ENCODE results near the gene GPC6. TPM values are rescaled to one million over a fixed set of nuclear protein-coding genes. Genes with fewer than 3 reads are reported as not detected.

Gene GPC6
- total RNA-seq, 1 experiment from 2014 or later: not detected

- H3K9me3 Mint-ChIP-seq (ENCODE audit: low read depth, unreplicated experiment): no peaks in the 10 kb centered on the region
- no TSS peak for BruUV-seq (replicated peaks)
- intact Hi-C loops (cut with micrococcal nuclease; ENCODE audit: unreplicated experiment): no loop called here
- no peaks in the 10 kb centered on the region for H3K36me3 Mint-ChIP-seq (ENCODE audit: insufficient read depth, unreplicated experiment)
- no peak overlapping the region for H3K4me3 Mint-ChIP-seq (ENCODE audit: low read depth, unreplicated experiment)
- CTCF ChIA-PET: no interaction called here
- no peaks in the 10 kb centered on the region for H3K27me3 Mint-ChIP-seq (ENCODE audit: unreplicated experiment)
- no peak overlapping the region for H3K27ac Mint-ChIP-seq (ENCODE audit: unreplicated experiment)
- no peak for DNase-seq
- no peaks in the 10 kb centered on the region for H3K4me1 Mint-ChIP-seq (ENCODE audit: low read depth, unreplicated experiment)
- TF ChIP-seq CTCF (IDR thresholded peaks at IDR 0.05; ENCODE audit: unreplicated experiment): no peak
These were observed 1190.7 kb downstream of the GPC6 start for GRCh38 chr13:94417294-94417693.

DNA sequence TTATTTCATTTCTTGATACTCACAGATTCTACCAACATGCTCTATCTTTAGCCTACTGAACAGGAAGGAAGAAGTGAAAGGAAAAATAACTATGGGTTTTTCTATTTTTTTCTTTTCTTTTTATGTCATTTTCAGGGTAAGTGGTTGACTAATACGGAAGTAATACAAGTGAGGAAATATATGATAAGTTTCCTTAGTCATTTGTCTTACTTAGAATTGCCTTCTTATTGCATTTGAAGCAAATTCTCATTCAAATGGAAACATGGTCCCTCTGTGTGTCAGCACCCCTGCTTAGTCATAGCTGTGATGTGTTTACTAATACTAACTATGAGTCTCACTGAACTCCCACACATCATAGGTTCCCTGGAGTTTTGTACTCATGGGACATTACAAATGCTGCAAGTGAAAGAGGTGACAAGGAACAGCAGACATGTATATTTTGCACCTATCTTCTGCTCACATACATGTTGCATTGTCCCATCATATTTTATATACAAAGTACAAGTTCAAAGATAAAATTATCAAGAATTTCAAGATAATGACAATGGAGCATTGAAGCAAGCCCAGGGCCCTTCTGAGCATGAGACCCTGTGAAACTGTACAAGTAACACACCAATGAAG is 1192.8 kb downstream of the GPC6 start:
- intact Hi-C loops (cut with micrococcal nuclease; ENCODE audit: unreplicated experiment): no loop called here
- Mint-ChIP-seq H3K27ac (ENCODE audit: unreplicated experiment) (no peak overlapping the region), H3K4me3 (ENCODE audit: low read depth, unreplicated experiment) (no peak overlapping the region), H3K36me3 (ENCODE audit: insufficient read depth, unreplicated experiment) (no peaks in the 10 kb centered on the region), H3K4me1 (ENCODE audit: low read depth, unreplicated experiment) (no peaks in the 10 kb centered on the region), H3K9me3 (ENCODE audit: low read depth, unreplicated experiment) (no peaks in the 10 kb centered on the region), H3K27me3 (ENCODE audit: unreplicated experiment) (no peaks in the 10 kb centered on the region)
- no peak for TF ChIP-seq CTCF (IDR thresholded peaks at IDR 0.05; ENCODE audit: unreplicated experiment)
- CTCF ChIA-PET: no interaction called here
- no peak for DNase-seq
- no TSS peak for BruUV-seq (replicated peaks)

DNA sequence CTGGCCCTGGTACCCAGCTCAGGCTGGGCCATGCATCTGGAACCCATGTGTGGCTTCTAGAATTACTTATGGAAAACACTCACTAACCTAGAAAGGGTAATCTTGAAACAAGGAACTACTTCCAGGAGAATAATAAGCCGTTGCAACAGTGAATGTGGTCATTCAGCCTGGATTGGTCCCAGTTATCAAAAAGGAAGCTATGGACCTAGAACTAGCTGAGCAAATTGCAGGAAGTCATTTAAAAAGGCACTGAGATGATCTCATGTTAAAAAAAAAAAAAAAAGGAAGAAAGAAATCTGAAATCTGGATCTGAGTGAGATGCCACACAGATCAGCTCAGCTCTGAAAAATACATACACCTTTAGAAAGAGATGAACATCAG is 1193.3 kb downstream of the GPC6 start:
- TF ChIP-seq CTCF (IDR thresholded peaks at IDR 0.05; ENCODE audit: unreplicated experiment): no peak
- BruUV-seq (replicated peaks): no TSS peak
- no peaks in the 10 kb centered on the region for H3K9me3 Mint-ChIP-seq (ENCODE audit: low read depth, unreplicated experiment)
- no peak overlapping the region for H3K27ac Mint-ChIP-seq (ENCODE audit: unreplicated experiment)
- no peaks in the 10 kb centered on the region for H3K4me1 Mint-ChIP-seq (ENCODE audit: low read depth, unreplicated experiment)
- DNase-seq: no peak
- no peak overlapping the region for H3K4me3 Mint-ChIP-seq (ENCODE audit: low read depth, unreplicated experiment)
- no peaks in the 10 kb centered on the region for H3K36me3 Mint-ChIP-seq (ENCODE audit: insufficient read depth, unreplicated experiment)
- CTCF ChIA-PET: no interaction called here
- peaks cover 4% of the 10 kb centered on the region for H3K27me3 Mint-ChIP-seq (ENCODE audit: unreplicated experiment)
- intact Hi-C loops (cut with micrococcal nuclease; ENCODE audit: unreplicated experiment): no loop called here

DNA sequence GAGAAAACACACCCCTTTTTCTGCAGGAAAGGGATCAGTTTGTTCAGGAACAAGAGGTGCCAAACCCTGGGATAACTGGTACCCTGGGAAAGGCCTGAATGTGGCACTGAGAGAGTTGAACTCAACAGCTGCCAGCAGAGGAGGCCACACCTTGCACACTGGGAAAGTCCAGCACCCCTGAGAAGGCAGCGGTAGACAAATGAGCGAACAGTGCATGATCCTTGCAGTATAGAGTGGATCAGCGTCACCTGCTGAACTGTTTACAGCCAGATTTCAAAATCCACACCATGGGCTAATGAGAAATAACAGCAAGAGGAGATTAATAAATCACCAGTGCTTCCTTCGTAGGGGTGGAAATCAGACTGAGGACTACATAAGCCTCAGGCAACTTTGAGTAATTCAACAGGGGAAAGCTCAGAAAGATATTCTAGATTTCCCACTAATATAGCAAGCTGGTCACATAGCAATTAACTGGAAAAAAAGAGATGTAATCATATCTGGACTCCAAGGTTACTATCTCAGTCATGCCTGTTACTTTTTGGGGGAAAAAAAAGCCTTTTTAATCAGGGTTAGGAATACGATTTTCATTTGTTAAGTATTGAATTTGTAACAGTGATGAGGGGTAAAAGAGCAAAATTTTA is 1200.8 kb downstream of the GPC6 start:
- intact Hi-C loops (cut with micrococcal nuclease; ENCODE audit: unreplicated experiment): no loop called here

More for the DNA sequence above, 1200.8 kb downstream of the GPC6 start:
- no peaks in the 10 kb centered on the region for H3K36me3 Mint-ChIP-seq (ENCODE audit: insufficient read depth, unreplicated experiment)
- CTCF ChIA-PET: interaction anchor here (0.6 kb wide), 2 partner anchors 18 to 1030 kb away, joined by 3 read pairs; no protein-coding TSS in a partner anchor
- no peak for DNase-seq
- no peak overlapping the region for H3K27ac Mint-ChIP-seq (ENCODE audit: unreplicated experiment)
- H3K4me1 Mint-ChIP-seq (ENCODE audit: low read depth, unreplicated experiment): no peaks in the 10 kb centered on the region
- no TSS peak for BruUV-seq (replicated peaks)
- no peak for TF ChIP-seq CTCF (IDR thresholded peaks at IDR 0.05; ENCODE audit: unreplicated experiment)
- no peak overlapping the region for H3K4me3 Mint-ChIP-seq (ENCODE audit: low read depth, unreplicated experiment)
- H3K27me3 Mint-ChIP-seq (ENCODE audit: unreplicated experiment): peaks cover 8% of the 10 kb centered on the region
- H3K9me3 Mint-ChIP-seq (ENCODE audit: low read depth, unreplicated experiment): no peaks in the 10 kb centered on the region

All from Calu3 (cell line).